GM12878 (cell line): ENCODE data around the gene FCER2. TPM values are rescaled to one million over a fixed set of nuclear protein-coding genes. Genes with fewer than 3 reads are reported as not detected.

ENCODE experiments used
- ATAC-seq: fragments of 200-7000 bp; cut with Tn5 transposase; 3 replicates; pipeline ENCODE4 v1.9.1; 2020; ENCODE audit warnings: mild to moderate bottlenecking, moderate library complexity
- BruUV-seq: library from RNA; stranded (reverse); fragments of 400-500 nt; replicated peaks from 2 replicates; lab custom pipeline; 2021; lab: Mats Ljungman, UMichigan
- CTCF ChIA-PET: fragments of 300-600 bp; sonication (Branson Sonifier 250); formaldehyde crosslinking; extraction: SDS; loops from one replicate; lab custom pipeline; 2021; ENCODE audit warnings: inconsistent platforms; lab: Yijun Ruan, JAX
- POLR2A ChIA-PET: fragments of 350-600 bp; formaldehyde crosslinking; extraction: SDS; loops from one replicate; lab custom pipeline; 2021; ENCODE audit warnings: inconsistent platforms; lab: Charles Lee
- RAD21 ChIA-PET: fragments of 300-600 bp; sonication (Branson Sonifier 250); formaldehyde crosslinking; loops from one replicate; lab custom pipeline; 2023; ENCODE audit warnings: antibody characterized with exemption; ENCODE audit not compliant: unreplicated experiment; lab: Charles Lee
- SMC1A ChIA-PET: fragments of 300-600 bp; sonication (Branson Sonifier 250); formaldehyde crosslinking; loops from one replicate; lab custom pipeline; 2023; ENCODE audit not compliant: unreplicated experiment, uncharacterized antibody; lab: Charles Lee
- DNase-seq: peaks from one replicate; pipeline ENCODE4 v3.0.0-alpha.2; 2011; ENCODE audit warnings: low read depth, low spot score
- FAIRE-seq: peaks from 3 replicates; lab custom pipeline; 2011; peaks lifted over from hg19 to GRCh38; lab: Jason Lieb, UNC
- H2AFZ ChIP-seq: 2 replicates; pipeline ENCODE4 v1.6.0; 2011; ENCODE audit warnings: low read depth, low read length, control low read depth; ENCODE audit not compliant: control insufficient read depth
- H3K27ac ChIP-seq: 2 replicates; pipeline ENCODE4 v1.5.1; 2011; ENCODE audit warnings: control low read depth; ENCODE audit not compliant: control insufficient read depth, insufficient read depth
- H3K27me3 ChIP-seq, 2 experiments: replicated peaks in 1 of 2; 2 replicates each; pipeline versions ENCODE4 v1.6.0 to v1.6.1; 2011; ENCODE audit warnings: low read length in 1 of 2; ENCODE audit not compliant: control insufficient read depth in 2 of 2, insufficient read depth in 2 of 2
- H3K36me3 ChIP-seq, 2 experiments: 2 replicates each; pipeline ENCODE4 v1.5.1; 2011; ENCODE audit warnings: low read length in 1 of 2; ENCODE audit not compliant: control insufficient read depth in 2 of 2, insufficient read depth in 2 of 2
- H3K4me1 ChIP-seq: 2 replicates; pipeline ENCODE4 v1.6.1; 2011; ENCODE audit warnings: mild to moderate bottlenecking, low read length, moderate library complexity, mixed read lengths; ENCODE audit not compliant: control insufficient read depth, insufficient read depth
- H3K4me2 ChIP-seq: 2 replicates; pipeline ENCODE4 v1.6.0; 2011; ENCODE audit warnings: control low read depth; ENCODE audit not compliant: control insufficient read depth, insufficient read depth
- H3K4me3 ChIP-seq: fragments of 200-600 bp; sonication (generic); 2 replicates; pipeline ENCODE4 v1.5.1; 2016
- H3K79me2 ChIP-seq: 2 replicates; pipeline ENCODE4 v1.6.0; 2011; ENCODE audit warnings: low read length; ENCODE audit not compliant: control insufficient read depth, insufficient read depth
- H3K9ac ChIP-seq: 2 replicates; pipeline ENCODE4 v1.8.0; 2011; ENCODE audit warnings: low read length, control low read depth, mixed read lengths; ENCODE audit not compliant: control insufficient read depth, insufficient read depth
- H3K9me3 ChIP-seq: replicated peaks from 3 replicates; pipeline ENCODE4 v1.5.1; 2011; ENCODE audit warnings: mild to moderate bottlenecking, low read length; ENCODE audit not compliant: control insufficient read depth, insufficient read depth
- H4K20me1 ChIP-seq: 2 replicates; pipeline ENCODE4 v1.6.0; 2011; ENCODE audit not compliant: control insufficient read depth, insufficient read depth
- BCLAF1 ChIP-seq: fragments of 450-650 bp; IDR thresholded peaks from 2 replicates; pipeline ENCODE4 v1.6.1; 2017; ENCODE audit warnings: antibody characterized with exemption, mild to moderate bottlenecking, moderate library complexity
- BHLHE40 ChIP-seq, 2 experiments: fragments of 450-650 bp in 1 of 2; IDR thresholded peaks; 2 replicates each; pipeline ENCODE4 v1.6.1; 2011 to 2017; ENCODE audit warnings: low read depth in 2 of 2, borderline replicate concordance in 1 of 2, improper control_type of control experiment in 1 of 2, low read length in 1 of 2, mild to moderate bottlenecking in 1 of 2
- CREM ChIP-seq: IDR thresholded peaks from 2 replicates; pipeline ENCODE4 v1.6.1; 2014; ENCODE audit warnings: antibody characterized with exemption, low read depth
- HDAC2 ChIP-seq: fragments of 200-600 bp; sonication (generic); IDR thresholded peaks from 2 replicates; pipeline ENCODE4 v1.6.1; 2017
- MTA3 ChIP-seq: IDR thresholded peaks from 2 replicates; pipeline ENCODE4 v1.6.1; 2012; ENCODE audit warnings: low read length, inconsistent platforms, borderline replicate concordance
- PAX8 ChIP-seq: fragments of 450-650 bp; IDR thresholded peaks from 2 replicates; pipeline ENCODE4 v1.6.1; 2017; ENCODE audit warnings: mild to moderate bottlenecking, moderate library complexity
- POLR2AphosphoS2 ChIP-seq: IDR thresholded peaks from 2 replicates; pipeline ENCODE4 v1.6.1; 2011; ENCODE audit warnings: low read depth, mild to moderate bottlenecking, low read length, improper control_type of control experiment, moderate library complexity
- SMARCA5 ChIP-seq: fragments of 450-650 bp; IDR thresholded peaks from 2 replicates; pipeline ENCODE4 v1.6.1; 2017; ENCODE audit warnings: mild to moderate bottlenecking
- ZNF687 ChIP-seq: fragments of 450-650 bp; IDR thresholded peaks from 2 replicates; pipeline ENCODE4 v1.6.1; 2017; ENCODE audit warnings: mild to moderate bottlenecking, moderate library complexity
- ZZZ3 ChIP-seq: IDR thresholded peaks from 2 replicates; pipeline ENCODE4 v1.6.1; 2011; ENCODE audit warnings: low read depth; ENCODE audit not compliant: control insufficient read depth, insufficient read length
- WGBS: methylation state at CpG from one replicate; pipeline ENCODE4 v1.1.6; 2016; ENCODE audit warnings: low lambda C conversion rate; ENCODE audit not compliant: insufficient replicate concordance, insufficient coverage; ENCODE audit errors: missing lambda C conversion rate; 5-methylcytosine and 5-hydroxymethylcytosine counted together
- in situ Hi-C: fragments of 300-500 bp; cut with MboI; formaldehyde crosslinking; loops from 9 replicates; pipeline ENCODE4 v1.14.3; 2018; ENCODE audit warnings: mixed read lengths
- intact Hi-C: fragments of 100-400 bp; cut with micrococcal nuclease; formaldehyde crosslinking; loops from one replicate; pipeline ENCODE4 v1.14.2; 2022; ENCODE audit not compliant: unreplicated experiment
- polyA plus RNA-seq, 11 experiments: library from polyadenylated mRNA; depleted of rRNA in 4 of 11; unstranded in 6 of 11; stranded (reverse) in 5 of 11; fragments of >200 nt; fragmentation: Nextera tagmentation in 4 of 11; fragmentation: Illumina TruSeq in 1 of 11; extraction: Ambion mirVana in 4 of 11; extraction: Trizol in 1 of 11; gene quantifications; 1 replicate in 1 of 11; 2 replicates in 10 of 11; pipeline versions ENCODE4 v1.2.1 to v1.2.3, GENCODE V29; 2011 to 2016; ENCODE audit warnings: inconsistent platforms in 2 of 11, missing spikeins in 2 of 11, low read depth in 1 of 11
- total RNA-seq, 4 experiments: library from RNA; depleted of rRNA in 3 of 4; stranded (reverse); fragments of >200 nt in 3 of 4; fragmentation: Illumina TruSeq in 1 of 4; extraction: Trizol in 1 of 4; gene quantifications; 2 replicates each; pipeline versions ENCODE4 v1.2.1 to v1.2.3, GENCODE V29; 2013 to 2021
- TF ChIP-seq, protein P1 (sequence below): fragments of 450-650 bp; IDR thresholded peaks from 2 replicates; pipeline ENCODE4 v1.6.1; 2017; ENCODE audit warnings: mild to moderate bottlenecking, moderate library complexity
- TF ChIP-seq, protein P2 (sequence below): IDR thresholded peaks from 2 replicates; pipeline ENCODE4 v1.6.1; 2011; ENCODE audit warnings: borderline replicate concordance, low read depth, mild to moderate bottlenecking, moderate library complexity, low read length; ENCODE audit not compliant: insufficient read depth, poor library complexity, severe bottlenecking

FCER2 gene
- total and polyA plus RNA-seq, 10 of the 15 experiments (the other 5 are each of a cell fraction or from before 2014, with no cell fraction given): 44.0 to 424 (median 241) TPM

GRCh38 chr19:7737215-7737614 is 35.3 kb upstream of the FCER2 start:
- Histone ChIP-seq H3K9me3 (no peaks in the 10 kb centered on the region), H3K9ac (no peak overlapping the region), H2AFZ (no peak overlapping the region), H3K79me2 (no peaks in the 10 kb centered on the region), H3K36me3 (no peaks in the 10 kb centered on the region), H3K27ac (no peak overlapping the region), H3K27me3 (no peaks in the 10 kb centered on the region), H3K4me1 (no peaks in the 10 kb centered on the region), H3K4me2 (no peak overlapping the region), H3K4me3 (no peak overlapping the region), H4K20me1 (no peaks in the 10 kb centered on the region)
- in situ Hi-C loops (no loop called here), intact Hi-C loops (no loop called here)
- BruUV-seq: no TSS peak
- FAIRE-seq (no peak), DNase-seq (no peak), ATAC-seq (no peak)
- ChIA-PET SMC1A (no interaction called here), RAD21 (interaction anchor here (0.9 kb wide), 1 partner anchor 15 kb away, joined by 3 read pairs; no protein-coding TSS in a partner anchor), CTCF (no interaction called here), POLR2A (no interaction called here)
- 75% methylated on average over 11 of the region's 11 CpGs for WGBS
- TF ChIP-seq BHLHE40 (IDR thresholded peaks at IDR 0.05; ENCODE audit: borderline replicate concordance in 1 of 2, low read depth in 2 of 2, low read length in 1 of 2) (no peak), BCLAF1 (no peak), PAX8 (no peak), CREM (no peak), HDAC2 (no peak), SMARCA5 (no peak), ZZZ3 (no peak), MTA3 (no peak), ZNF687 (no peak), POLR2AphosphoS2 (no peak)
- TF ChIP-seq, protein P1, sequence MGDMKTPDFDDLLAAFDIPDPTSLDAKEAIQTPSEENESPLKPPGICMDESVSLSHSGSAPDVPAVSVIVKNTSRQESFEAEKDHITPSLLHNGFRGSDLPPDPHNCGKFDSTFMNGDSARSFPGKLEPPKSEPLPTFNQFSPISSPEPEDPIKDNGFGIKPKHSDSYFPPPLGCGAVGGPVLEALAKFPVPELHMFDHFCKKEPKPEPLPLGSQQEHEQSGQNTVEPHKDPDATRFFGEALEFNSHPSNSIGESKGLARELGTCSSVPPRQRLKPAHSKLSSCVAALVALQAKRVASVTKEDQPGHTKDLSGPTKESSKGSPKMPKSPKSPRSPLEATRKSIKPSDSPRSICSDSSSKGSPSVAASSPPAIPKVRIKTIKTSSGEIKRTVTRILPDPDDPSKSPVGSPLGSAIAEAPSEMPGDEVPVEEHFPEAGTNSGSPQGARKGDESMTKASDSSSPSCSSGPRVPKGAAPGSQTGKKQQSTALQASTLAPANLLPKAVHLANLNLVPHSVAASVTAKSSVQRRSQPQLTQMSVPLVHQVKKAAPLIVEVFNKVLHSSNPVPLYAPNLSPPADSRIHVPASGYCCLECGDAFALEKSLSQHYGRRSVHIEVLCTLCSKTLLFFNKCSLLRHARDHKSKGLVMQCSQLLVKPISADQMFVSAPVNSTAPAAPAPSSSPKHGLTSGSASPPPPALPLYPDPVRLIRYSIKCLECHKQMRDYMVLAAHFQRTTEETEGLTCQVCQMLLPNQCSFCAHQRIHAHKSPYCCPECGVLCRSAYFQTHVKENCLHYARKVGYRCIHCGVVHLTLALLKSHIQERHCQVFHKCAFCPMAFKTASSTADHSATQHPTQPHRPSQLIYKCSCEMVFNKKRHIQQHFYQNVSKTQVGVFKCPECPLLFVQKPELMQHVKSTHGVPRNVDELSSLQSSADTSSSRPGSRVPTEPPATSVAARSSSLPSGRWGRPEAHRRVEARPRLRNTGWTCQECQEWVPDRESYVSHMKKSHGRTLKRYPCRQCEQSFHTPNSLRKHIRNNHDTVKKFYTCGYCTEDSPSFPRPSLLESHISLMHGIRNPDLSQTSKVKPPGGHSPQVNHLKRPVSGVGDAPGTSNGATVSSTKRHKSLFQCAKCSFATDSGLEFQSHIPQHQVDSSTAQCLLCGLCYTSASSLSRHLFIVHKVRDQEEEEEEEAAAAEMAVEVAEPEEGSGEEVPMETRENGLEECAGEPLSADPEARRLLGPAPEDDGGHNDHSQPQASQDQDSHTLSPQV: no peak
- TF ChIP-seq, protein P2, sequence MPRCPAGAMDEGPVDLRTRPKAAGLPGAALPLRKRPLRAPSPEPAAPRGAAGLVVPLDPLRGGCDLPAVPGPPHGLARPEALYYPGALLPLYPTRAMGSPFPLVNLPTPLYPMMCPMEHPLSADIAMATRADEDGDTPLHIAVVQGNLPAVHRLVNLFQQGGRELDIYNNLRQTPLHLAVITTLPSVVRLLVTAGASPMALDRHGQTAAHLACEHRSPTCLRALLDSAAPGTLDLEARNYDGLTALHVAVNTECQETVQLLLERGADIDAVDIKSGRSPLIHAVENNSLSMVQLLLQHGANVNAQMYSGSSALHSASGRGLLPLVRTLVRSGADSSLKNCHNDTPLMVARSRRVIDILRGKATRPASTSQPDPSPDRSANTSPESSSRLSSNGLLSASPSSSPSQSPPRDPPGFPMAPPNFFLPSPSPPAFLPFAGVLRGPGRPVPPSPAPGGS: no peak
